ENCODE results near the gene PHF21A.
A peak's percentile ranks its signal among the peaks of the same experiment; 100 is the strongest.

The PHF21A gene

DNA sequence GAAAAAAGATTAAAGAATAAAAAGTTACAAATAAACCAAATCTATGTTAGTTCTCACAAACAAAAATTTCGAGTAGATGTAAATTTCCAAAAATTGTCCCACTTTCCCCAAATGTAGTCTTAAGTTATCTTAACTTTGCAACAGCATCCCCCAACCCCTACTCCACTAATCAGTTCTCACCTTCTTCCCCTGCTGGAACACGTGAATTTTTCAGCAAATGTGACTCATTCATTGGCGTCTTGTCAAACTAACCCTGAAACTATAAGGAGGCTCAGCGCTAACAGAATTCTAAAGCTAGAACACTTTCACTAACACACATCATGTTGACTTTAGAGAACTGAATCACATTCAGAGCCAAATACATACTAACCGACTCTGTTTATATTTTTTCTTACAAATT, 46.1 kb downstream of the PHF21A start:
- no peak for DNase-seq (ENCODE audit: low read depth)

DNA sequence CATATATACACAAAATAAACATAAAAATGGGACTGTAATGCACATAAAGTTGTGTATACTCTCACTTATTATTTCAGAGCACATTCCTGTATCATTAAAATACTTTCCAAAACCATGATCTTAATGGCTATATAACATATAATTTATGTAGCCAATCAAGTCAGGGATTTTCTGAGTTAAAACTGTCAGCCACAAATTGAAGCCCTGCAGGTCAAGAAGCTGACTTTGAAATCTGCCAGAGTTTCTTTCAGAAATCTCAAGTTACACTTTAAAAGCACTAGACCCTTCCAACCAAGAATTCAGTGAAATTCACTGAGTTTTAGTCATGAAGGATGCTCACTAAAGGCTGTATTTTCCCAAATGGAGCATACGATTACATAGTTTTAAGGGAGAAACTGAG, 47.6 kb downstream of the PHF21A start:
- DNase-seq (ENCODE audit: low read depth), result no peak

DNA sequence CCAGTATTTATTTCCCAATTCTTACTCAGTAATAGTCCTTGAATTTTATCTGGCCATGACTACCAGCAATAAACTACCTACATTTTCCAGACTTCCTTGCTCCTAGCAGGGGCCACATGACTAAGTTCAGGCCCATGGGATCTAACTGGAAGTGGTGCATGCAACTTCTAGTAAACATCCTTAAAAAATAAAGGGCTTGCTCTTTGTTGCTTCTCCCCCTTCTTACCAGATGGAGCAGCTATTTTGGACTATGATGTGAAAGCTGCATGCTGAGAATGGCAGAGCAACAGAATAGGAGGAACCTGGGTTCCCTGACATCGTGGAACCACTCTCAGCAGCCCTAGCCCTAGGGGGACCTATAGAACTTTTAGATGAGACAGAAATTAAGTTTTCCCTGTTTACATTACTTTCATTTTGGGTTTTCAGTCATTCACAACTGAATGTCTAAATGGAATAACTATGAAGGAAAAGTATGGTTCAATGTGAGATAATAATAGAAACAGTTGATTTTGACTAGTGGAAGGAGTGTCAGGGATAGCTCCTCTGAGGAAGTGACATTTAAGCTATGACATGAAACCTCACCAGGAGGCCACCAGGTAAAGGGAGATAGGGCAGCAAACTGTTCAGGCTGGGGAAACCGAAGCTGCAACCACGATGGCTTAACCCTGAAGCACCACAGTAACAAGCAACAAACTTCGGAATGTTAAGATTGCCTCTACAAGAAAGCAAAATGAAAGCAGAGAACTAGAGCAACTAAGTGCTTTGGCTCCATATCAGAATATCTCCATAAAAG, 48.9 kb downstream of the PHF21A start:
- DNase-seq (ENCODE audit: low read depth), result no peak

DNA sequence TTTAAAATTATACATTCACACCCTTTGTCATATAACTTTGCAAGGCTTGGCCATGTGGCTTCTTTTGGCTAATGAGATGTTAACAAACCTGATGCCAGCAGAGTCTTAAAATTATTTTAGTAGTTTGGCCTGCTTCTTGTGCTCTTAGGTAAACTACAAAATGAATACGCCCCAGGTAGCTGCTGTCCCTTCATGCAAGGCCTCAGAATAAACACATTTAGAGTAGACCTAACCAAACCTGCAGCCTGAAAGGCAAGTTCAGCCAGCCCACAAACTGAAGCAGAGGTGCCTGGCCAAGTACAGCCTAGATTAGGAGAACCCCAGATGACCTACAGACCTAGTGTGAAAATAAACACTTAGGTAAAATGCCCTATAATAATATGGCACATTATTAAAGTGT, 50.2 kb downstream of the PHF21A start:
- no peak for DNase-seq (ENCODE audit: low read depth)

DNA sequence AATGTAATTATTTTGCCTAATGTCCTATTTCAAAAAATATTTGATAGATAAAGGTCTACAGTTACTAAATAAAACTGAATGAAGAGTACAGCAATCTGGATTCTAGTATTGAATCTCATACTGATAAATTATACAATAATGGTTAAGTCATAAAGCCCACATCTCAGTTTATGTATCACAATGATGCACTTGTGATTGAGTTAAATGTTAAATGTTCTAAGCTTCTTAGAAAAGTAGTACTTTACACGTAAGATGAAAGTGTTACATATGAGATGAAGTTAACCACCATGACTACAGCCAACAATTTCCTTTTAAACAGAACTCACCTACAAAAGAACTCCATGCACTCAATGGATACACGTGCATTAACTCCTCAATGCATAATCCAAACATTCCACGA, 51.7 kb downstream of the PHF21A start:
- DNase-seq (ENCODE audit: low read depth), result no peak

DNA sequence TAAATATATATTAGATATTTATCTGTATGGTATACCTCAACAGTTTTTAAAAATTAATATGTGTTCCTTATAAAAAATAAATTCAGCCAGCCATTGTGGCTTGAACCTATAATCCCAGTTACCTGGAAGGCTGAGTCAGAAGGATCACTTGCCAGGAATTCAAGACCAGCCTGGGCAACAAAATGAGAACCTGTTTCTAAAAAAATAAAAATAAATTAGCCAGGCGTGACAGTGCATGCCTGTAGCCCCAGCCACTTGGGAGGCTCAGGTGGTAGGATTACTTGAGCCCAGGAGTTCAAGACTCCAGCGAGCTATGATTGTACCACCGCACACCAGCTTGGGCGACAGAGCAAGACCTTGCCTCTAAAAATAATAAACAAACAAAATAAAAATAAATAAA, 54.9 kb downstream of the PHF21A start:
- no peak for DNase-seq (ENCODE audit: low read depth)

DNA sequence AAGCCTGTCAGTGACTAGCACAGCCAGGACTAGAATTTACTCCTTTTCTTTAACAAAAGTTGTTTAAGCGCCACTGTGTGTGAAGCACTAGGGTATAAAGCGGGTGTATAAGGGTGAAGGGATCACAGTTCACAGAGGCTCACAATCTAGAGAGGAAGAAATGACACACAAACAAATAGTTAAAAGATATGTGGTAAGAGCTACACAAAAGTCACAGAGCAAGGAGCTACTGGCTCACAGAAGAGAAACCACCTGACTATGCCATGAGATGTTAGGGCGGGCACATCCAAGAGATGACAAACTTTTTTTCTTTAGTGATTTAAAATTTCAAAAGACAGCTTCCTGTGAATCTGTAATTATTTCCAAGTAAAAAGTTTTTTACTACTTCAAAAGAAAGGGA, 55.6 kb downstream of the PHF21A start:
- no peak for DNase-seq (ENCODE audit: low read depth)

DNA sequence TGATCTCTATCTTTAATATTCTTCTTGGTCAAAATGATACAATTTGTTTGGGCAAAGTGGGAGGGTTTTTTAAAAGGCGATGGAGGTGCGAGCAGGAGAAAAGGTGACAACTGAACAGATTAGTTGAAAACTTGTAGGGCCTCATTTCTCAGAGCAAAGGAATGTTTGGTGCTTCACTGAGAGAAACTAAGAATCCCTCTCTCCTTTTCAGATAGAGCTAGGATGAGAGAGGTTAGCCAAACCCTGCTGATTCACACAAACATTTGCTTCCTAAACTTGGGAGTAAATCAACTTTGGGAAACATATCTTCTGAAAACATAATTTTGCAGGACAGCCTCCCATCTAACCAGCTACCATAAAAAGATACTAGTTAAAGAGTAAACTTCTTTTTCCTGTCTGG, 57.0 kb downstream of the PHF21A start:
- no peak for DNase-seq (ENCODE audit: low read depth)

DNA sequence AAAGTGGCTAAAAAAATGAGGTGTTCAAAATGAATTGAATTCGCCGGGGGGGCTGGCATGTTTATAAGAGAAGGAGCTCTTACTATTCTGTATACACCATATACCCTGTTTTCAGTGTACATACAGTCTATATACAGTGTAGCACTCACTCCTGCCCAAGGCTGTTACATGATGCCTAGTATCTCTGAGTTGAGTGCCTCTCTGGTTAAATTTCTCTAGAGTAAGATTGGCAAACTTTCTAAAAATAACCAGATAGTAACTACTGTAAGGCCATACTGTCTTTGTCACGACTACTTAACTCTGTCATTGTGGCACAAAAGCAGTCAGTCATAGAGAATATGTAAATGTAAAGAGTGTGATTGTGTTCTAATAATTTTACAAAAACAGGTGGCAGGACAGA, 58.1 kb downstream of the PHF21A start:
- DNase-seq (ENCODE audit: low read depth), result no peak

DNA sequence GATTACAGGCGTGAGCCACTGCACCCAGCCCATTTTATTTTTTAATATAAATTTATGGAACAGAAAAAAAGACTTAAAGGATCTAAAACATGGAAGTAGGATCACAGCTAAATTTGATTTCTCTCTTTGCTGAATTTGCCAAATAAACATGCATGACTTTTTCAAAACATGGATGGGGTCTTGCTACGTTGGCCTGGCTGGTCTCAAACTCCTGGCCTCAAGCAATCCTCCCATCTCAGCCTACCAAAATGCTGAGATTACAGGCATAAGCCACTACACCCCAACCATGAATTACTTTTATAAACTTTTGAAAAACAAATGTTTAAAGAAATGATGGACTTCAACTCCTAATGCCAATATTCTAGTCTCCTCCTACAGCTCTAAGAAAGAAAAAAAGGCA, 61.2 kb downstream of the PHF21A start:
- DNase-seq (ENCODE audit: low read depth), result no peak

DNA sequence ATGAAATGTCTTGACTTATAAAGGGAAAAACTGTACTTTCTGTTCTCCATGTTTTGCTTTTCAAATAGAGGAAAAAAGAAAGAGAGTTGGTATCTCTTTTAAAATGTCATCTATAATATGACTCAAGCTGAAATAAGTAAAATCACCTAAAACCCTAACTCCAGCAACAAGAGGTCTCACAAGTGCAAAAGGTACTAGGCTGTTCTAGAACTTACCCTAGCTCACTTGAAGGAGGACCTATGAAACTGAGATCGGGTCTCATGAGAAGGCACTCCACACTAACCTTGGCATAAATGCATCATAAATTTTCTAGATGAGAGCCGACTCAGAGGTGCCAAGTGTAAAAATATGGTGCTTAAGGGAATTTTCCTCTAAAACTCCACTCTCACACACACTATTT, 63.8 kb downstream of the PHF21A start:
- DNase-seq (ENCODE audit: low read depth), result no peak

DNA sequence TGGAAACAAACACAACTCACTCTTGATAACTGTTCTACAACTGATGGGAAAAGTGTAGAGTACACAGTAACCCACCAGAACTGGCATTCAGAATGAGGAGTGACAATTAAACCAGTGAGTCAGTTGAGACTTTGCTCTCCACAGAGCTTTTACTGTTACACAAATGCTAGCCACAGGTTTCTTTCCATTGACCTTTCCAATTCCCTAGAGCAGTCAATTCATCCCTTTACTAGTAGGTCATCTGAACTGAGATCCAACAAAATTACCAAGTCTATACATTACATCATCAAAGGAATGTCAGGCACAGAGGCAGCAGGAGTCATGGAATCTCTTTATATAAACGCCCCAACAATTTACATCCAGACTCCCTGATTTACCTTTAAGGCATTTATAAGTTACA, 65.9 kb downstream of the PHF21A start:
- DNase-seq (ENCODE audit: low read depth), result peak; percentile 31

DNA sequence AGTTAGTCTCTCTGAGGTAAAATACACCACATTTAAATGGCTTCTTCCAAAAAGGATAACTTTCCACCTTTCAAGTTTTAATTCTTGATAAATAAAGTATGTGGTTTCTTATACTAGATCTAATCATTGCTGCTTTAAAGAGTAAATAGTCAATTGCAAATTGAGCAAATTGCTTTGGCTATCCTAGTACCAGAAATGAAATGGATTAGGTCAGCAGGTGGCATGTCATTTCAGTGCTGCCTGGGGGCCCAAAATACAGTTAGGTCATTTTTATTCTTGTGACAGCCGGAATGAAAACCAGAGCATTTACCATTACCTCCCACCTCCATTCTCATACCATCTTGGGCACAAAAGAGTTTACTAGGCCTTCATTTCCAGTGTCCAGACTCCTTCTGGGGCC, 70.2 kb downstream of the PHF21A start:
- DNase-seq (ENCODE audit: low read depth), result no peak

DNA sequence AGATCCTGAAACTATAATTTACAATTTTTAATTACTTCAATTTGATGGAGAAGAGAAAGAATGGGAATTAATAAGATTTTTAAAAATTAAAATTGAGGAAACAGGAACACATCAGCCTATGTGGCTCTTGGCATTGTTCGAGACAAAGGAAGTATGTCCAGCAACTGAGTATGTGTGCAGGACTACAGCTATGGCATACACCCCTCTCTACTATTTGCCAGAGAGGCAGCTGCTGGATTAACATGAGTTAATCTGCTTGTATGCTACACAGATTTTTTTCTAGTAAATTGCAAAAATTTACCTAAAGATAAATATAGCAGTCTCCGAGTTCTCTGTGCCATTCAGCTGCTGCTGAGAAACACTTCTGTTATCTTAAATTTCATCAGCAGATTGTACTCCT, 70.6 kb downstream of the PHF21A start:
- no peak for DNase-seq (ENCODE audit: low read depth)

DNA sequence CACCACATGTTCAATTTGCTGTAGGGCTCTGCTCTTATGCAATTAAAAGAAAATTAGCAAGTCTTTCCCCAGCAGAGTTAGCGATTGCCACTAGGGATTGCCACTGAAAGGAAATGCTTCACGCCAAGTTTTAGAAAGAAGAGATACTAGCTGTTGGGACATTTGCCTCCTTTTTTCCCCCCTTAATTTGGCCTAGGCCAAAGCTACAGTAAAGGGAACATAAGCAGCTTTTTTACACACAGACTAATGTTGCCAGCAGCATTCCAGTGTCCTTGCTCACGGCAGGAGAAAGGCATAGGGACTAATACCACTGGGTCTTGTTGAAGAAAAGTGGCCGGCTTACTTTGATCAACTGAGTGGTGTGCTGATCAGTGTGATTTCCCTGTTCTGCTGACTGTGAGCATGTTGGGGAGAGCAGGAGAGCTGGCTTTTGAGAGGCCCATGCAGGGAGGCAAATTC, 71.2 kb downstream of the PHF21A start:
- DNase-seq (ENCODE audit: low read depth), result peak; percentile 60

DNA sequence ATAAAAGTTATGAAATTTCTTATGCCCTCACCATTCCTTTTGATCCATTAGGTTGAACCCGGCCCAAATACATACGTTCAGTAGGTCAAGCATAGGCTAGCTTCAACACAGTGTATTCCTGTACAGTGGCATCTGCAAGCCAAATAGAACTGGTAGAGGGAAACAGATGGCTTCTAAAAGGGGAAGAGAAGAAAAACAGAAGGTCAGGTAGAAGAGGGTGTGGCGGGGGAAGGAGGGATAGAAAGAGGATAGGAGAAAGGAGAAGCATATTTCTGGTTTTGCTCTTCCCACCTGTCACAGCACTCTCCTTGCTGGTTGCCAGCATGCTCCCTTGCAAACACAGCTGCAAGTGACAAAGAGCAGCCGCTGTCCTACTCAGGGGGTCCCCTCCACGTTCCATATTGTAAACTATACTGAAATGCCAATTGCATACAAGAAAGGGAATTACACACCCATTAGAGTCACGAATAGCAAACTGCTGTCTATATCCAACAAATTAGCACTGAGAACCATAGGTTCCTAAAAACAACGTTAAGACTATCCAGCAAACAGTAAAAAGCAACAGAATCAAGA, 71.8 kb downstream of the PHF21A start:
- no peak for DNase-seq (ENCODE audit: low read depth)

DNA sequence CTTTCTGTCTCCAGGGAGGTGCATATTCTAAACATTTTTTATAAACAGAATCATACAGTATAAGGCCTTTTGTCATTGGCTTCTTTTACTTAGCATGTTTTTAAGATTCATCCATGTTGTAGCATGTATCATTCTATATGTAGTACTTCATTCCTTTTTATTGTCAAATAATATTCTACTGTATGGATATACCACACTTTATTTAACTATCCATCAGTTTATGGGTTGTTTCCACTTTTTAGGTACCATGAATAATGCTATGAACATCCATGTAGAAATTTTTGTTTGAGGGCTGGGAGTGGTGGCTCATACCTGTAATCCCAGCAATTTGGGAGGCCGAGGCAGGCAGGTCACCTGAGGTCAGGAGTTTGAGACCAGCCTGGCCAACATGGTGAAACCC, 73.1 kb downstream of the PHF21A start:
- DNase-seq (ENCODE audit: low read depth), result no peak

DNA sequence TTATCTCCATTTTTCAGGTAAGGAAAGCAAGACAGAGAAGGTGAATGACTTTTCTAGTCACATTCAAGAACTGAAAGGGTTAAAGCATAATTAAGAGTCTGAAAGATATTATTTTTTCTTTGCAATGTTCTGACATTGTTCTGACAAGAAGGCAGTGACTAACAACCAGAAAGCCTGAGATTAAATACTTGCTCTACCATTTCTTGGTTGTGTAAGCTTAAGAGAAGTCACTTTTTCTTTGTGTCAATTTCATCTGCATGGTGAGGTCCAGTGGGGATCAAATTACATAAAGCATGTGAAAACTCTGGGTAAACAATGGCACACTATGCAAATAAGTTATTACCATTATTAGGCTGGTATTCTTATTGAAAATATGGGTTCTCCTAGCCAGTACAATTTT, 73.7 kb downstream of the PHF21A start:
- DNase-seq (ENCODE audit: low read depth), result no peak

DNA sequence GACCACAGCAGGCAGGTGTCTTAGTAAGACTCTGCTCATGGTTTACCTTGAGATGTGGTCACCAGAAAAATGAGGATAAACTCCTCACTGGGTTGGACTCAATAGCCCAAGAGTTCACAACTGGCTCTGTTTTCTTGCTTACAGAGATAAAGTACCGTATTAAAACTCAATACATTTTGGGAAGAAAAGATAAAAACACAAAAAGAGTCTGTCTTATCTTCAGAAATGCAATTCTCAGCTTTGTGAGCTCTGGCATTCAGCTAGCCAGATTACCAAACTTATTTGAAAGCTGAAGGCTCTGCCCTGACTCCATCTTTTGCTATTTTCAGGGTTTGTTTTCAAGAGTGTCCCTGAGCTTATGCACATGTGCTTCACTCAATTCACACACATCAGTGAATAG, 75.4 kb downstream of the PHF21A start:
- no peak for DNase-seq (ENCODE audit: low read depth)

DNA sequence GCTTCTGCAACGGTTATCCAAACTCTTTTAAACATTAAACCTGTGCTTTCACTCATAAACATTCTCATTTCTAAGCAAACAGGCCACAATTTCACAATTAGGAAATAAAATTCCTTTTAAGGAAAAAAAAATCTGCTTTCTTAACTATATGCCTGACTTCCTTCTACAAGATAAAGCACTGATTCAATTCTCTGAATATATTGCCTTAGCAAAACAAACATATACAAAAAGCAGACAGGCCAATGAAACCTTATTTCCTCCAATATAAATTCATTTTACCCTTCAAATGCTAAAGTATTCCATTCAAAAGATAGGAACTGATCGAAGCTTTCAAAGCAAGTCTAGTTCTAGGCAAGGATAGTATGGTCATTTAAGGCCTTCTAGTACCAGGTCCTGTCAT, 76.7 kb downstream of the PHF21A start:
- DNase-seq (ENCODE audit: low read depth), result no peak

DNA sequence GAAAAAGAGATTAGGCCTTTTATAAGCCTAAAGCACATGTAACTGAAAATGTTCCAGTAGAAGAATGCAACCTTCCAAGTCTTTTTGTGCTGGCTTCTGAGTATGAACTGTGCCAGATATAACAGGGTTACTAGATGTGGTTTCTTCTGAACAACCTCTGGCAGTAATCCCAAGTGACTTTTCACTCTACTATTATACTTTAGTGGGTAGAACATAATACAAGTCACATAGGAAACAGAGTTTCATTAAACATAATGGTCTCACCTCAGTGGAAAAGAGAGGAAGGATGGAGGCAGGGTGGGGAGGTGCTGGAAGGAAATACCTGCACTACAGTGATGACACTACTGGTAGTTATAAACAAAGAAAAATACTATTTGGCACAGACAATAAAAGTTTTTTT, 81.3 kb downstream of the PHF21A start:
- peak; percentile 35 for DNase-seq (ENCODE audit: low read depth)

DNA sequence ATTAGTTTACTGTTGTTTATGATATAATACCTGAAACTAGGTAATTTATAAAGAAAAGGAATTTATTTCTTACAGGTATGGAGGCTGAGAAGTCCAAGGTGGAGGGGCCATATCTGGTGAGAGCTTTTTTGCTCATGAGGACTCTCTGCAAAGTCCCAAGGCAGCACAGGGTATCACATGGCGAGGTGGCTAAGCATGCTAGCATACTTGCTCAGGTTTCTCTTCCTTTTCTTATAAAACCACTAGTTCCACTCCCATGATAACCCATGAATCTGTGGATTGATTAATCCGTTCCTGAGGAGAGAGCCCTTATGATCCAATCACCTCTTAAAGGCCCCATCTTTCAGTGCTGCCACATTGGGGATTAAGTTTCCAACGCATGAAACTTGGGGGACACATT, 82.7 kb downstream of the PHF21A start:
- DNase-seq (ENCODE audit: low read depth), result no peak

DNA sequence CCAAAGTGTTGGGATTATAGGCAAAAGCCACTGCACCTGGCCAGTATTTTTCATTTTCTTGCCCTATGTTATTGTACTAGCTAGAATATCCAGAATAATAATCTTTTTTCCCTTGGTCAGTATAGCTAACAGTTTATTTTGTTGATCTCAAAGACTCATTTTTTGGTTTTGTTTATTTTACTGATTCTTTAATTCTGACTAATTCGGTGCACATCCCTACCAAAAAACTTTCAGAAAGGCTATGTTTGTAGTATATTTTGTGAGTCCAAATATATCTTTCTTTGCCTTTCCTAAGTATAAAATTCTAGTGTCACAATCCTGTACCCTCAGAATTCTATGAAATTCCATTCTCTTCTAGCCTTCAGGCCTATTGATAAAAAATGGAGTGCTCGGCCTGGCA, 84.3 kb downstream of the PHF21A start:
- DNase-seq (ENCODE audit: low read depth), result no peak

DNA sequence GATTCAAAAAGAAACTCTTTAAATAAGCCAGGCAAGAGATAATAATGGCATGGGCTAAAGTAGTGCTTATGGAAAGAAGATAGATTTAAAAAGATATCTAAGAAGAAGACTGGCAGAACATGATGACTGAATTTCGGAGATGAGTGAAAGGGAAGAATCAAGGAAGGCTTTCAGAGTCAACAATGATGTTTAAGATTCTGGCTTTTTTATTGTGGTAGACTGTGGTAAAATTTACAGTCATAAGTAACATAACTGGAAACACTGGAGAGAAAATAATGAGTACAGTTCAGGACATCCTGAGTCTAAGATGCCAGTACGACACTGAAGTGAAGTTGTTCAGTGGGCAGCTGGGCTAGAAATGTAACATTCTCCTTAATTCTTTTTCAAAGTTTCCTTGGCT, 85.2 kb downstream of the PHF21A start:
- no peak for DNase-seq (ENCODE audit: low read depth)

Measured in GM04503 (cell line).